WTC11 (cell line): ENCODE measurements around the gene PLCG1. TPM values are rescaled to one million over a fixed set of nuclear protein-coding genes. Genes with fewer than 3 reads are reported as not detected.

Experiments
- ATAC-seq: fragments of 200-7000 bp; cut with Tn5 transposase; 2 replicates; pipeline ENCODE4 v1.10.0; 2021; ENCODE audit warnings: mild to moderate bottlenecking, moderate library complexity
- CTCF ChIA-PET: fragments of 300-600 bp; sonication (Branson Sonifier 250); formaldehyde crosslinking; loops from one replicate; lab custom pipeline; 2021; ENCODE audit warnings: antibody characterized with exemption; lab: Charles Lee
- POLR2A ChIA-PET: fragments of 350-600 bp; sonication (Branson Sonifier 250); formaldehyde crosslinking; loops from one replicate; lab custom pipeline; 2021; ENCODE audit warnings: antibody characterized with exemption; lab: Charles Lee
- DNase-seq: peaks from one replicate; pipeline ENCODE4 v3.0.0; 2021; ENCODE audit warnings: low spot score
- H3K27ac Mint-ChIP-seq: 2 replicates; pipeline ENCODE4 v1.8.0; 2021; ENCODE audit warnings: mixed read lengths
- H3K27me3 Mint-ChIP-seq: 2 replicates; pipeline ENCODE4 v1.8.0; 2021; ENCODE audit warnings: low read depth, mild to moderate bottlenecking, moderate library complexity, mixed read lengths
- H3K36me3 Mint-ChIP-seq: 2 replicates; pipeline ENCODE4 v1.8.0; 2021; ENCODE audit warnings: mixed read lengths
- H3K4me1 Mint-ChIP-seq: 2 replicates; pipeline ENCODE4 v1.8.0; 2022; ENCODE audit warnings: mixed read lengths
- H3K4me3 Mint-ChIP-seq: 2 replicates; pipeline ENCODE4 v1.8.0; 2021; ENCODE audit warnings: mild to moderate bottlenecking, moderate library complexity, mixed read lengths
- H3K9me3 Mint-ChIP-seq: 2 replicates; pipeline ENCODE4 v1.8.0; 2021; ENCODE audit warnings: mixed read lengths
- ARID4B ChIP-seq: sonication (generic); formaldehyde crosslinking; IDR thresholded peaks from 2 replicates; pipeline ENCODE4 v1.8.0; 2023; ENCODE audit warnings: missing genetic modification reagents, mild to moderate bottlenecking, borderline replicate concordance
- ATF1 ChIP-seq: sonication (generic); formaldehyde crosslinking; IDR thresholded peaks from 2 replicates; pipeline ENCODE4 v1.8.1; 2023; ENCODE audit warnings: mild to moderate bottlenecking, moderate library complexity, missing genetic modification reagents
- ATF6 ChIP-seq: sonication (generic); formaldehyde crosslinking; IDR thresholded peaks from 2 replicates; pipeline ENCODE4 v1.8.1; 2023; ENCODE audit warnings: mild to moderate bottlenecking, missing genetic modification reagents
- FOXJ3 ChIP-seq: sonication (generic); formaldehyde crosslinking; IDR thresholded peaks from 2 replicates; pipeline ENCODE4 v1.9.0; 2021; ENCODE audit warnings: missing genetic modification reagents, mild to moderate bottlenecking, borderline replicate concordance
- FOXP4 ChIP-seq: sonication (generic); formaldehyde crosslinking; IDR thresholded peaks from 2 replicates; pipeline ENCODE4 v1.8.0; 2022; ENCODE audit warnings: mild to moderate bottlenecking, missing genetic modification reagents
- KAT7 ChIP-seq: sonication (generic); formaldehyde crosslinking; IDR thresholded peaks from 2 replicates; pipeline ENCODE4 v1.8.1; 2023; ENCODE audit warnings: missing genetic modification reagents, mild to moderate bottlenecking, borderline replicate concordance
- MAX ChIP-seq: sonication (generic); formaldehyde crosslinking; IDR thresholded peaks from 2 replicates; pipeline ENCODE4 v1.8.0; 2022; ENCODE audit warnings: mild to moderate bottlenecking, missing genetic modification reagents
- PREB ChIP-seq: sonication (generic); formaldehyde crosslinking; IDR thresholded peaks from 2 replicates; pipeline ENCODE4 v1.8.1; 2022; ENCODE audit warnings: mild to moderate bottlenecking, missing genetic modification reagents, moderate library complexity, borderline replicate concordance
- RELA ChIP-seq: sonication (generic); formaldehyde crosslinking; IDR thresholded peaks from 2 replicates; pipeline ENCODE4 v1.8.1; 2022; ENCODE audit warnings: missing genetic modification reagents, mild to moderate bottlenecking, borderline replicate concordance
- RORB ChIP-seq: fragments of 250-450 bp; sonication (Bioruptor Pico); IDR thresholded peaks from 2 replicates; pipeline ENCODE4 v1.9.0; 2021; ENCODE audit warnings: mild to moderate bottlenecking
- SP1 ChIP-seq: sonication (generic); formaldehyde crosslinking; conservative IDR thresholded peaks from 2 replicates; pipeline ENCODE4 v1.8.1; 2022; ENCODE audit warnings: missing genetic modification reagents
- STAT6 ChIP-seq: sonication (generic); formaldehyde crosslinking; conservative IDR thresholded peaks from 2 replicates; pipeline ENCODE4 v1.8.1; 2023; ENCODE audit warnings: mild to moderate bottlenecking, low read depth, missing genetic modification reagents, moderate library complexity
- ZNF121 ChIP-seq: sonication (generic); formaldehyde crosslinking; IDR thresholded peaks from 2 replicates; pipeline ENCODE4 v1.8.0; 2023; ENCODE audit warnings: missing genetic modification reagents
- ZNF219 ChIP-seq: sonication (generic); formaldehyde crosslinking; IDR thresholded peaks from 2 replicates; pipeline ENCODE4 v1.8.0; 2023; ENCODE audit warnings: missing genetic modification reagents, mild to moderate bottlenecking, borderline replicate concordance
- ZNF281 ChIP-seq: sonication (generic); formaldehyde crosslinking; IDR thresholded peaks from 2 replicates; pipeline ENCODE4 v1.8.0; 2023; ENCODE audit warnings: mild to moderate bottlenecking, missing genetic modification reagents
- ZNF425 ChIP-seq: fragments of 250-450 bp; sonication (Bioruptor Pico); conservative IDR thresholded peaks from 2 replicates; pipeline ENCODE4 v1.9.0; 2021; ENCODE audit warnings: mild to moderate bottlenecking
- total RNA-seq: library from RNA; stranded (reverse); gene quantifications from 3 replicates; pipeline ENCODE4 v1.2.3, GENCODE V29; 2021

PLCG1 gene
- total RNA-seq, 1 experiment from 2014 or later = 201 TPM

GRCh38 chr20:41148942-41149341 is 11.6 kb downstream of the PLCG1 start (continued):
- TF ChIP-seq FOXP4 (CRISPR knock-in tag) = no peak

- H3K27ac Mint-ChIP-seq = no peak overlapping the region
- TF ChIP-seq ZNF219 = no peak
- no peak for TF ChIP-seq ZNF121 (CRISPR knock-in tag)
- no peak for TF ChIP-seq MAX (CRISPR knock-in tag)
- no peak for TF ChIP-seq FOXJ3
- no peak for TF ChIP-seq STAT6 (CRISPR knock-in tag)
- TF ChIP-seq ATF1 = no peak
- no peak for TF ChIP-seq RORB
- TF ChIP-seq ZNF425 (CRISPR knock-in tag) = no peak
- no peak for TF ChIP-seq ARID4B
- no peak for TF ChIP-seq SP1 (CRISPR knock-in tag)
- no peak for TF ChIP-seq KAT7 (CRISPR knock-in tag)
- TF ChIP-seq ZNF281 = no peak
- no peak for TF ChIP-seq PREB
- TF ChIP-seq ATF6 (CRISPR knock-in tag) = no peak
- TF ChIP-seq RELA (CRISPR knock-in tag) = no peak
- ATAC-seq = no peak
Observed at GRCh38 chr20:41150664-41151063, 13.3 kb downstream of the PLCG1 start.

More at GRCh38 chr20:41150664-41151063, 13.3 kb downstream of the PLCG1 start:
- ChIA-PET CTCF (interaction anchor here (2.7 to 5.3 kb wide), 2 partner anchors 15 to 22 kb away, joined by 13 to 41 read pairs; no protein-coding TSS in a partner anchor), POLR2A (no interaction called here)
- no peaks in the 10 kb centered on the region for H3K9me3 Mint-ChIP-seq
- H3K27me3 Mint-ChIP-seq = no peaks in the 10 kb centered on the region
- DNase-seq = no peak
- H3K4me3 Mint-ChIP-seq = no peak overlapping the region
- peaks cover 54% of the 10 kb centered on the region for H3K4me1 Mint-ChIP-seq
- H3K36me3 Mint-ChIP-seq = peaks cover 2% of the 10 kb centered on the region; the same call in 1 of the 2 replicates
